ENCODE measurements around the gene CNBP. TPM values are rescaled to one million over a fixed set of nuclear protein-coding genes. Genes with fewer than 3 reads are reported as not detected.

Gene CNBP
- total and polyA plus RNA-seq, 2 experiments from 2014 or later = 348 to 444 TPM

- H3K4me1 ChIP-seq (ENCODE audit: insufficient read depth) = no peaks in the 10 kb centered on the region
- no peak overlapping the region for H3K27ac Mint-ChIP-seq
- no peak overlapping the region for H3K4me3 Mint-ChIP-seq
- H3K9me2 ChIP-seq (ENCODE audit: insufficient read depth) = no peaks in the 10 kb centered on the region
- TF ChIP-seq REST (IDR thresholded peaks at IDR 0.05; ENCODE audit: unreplicated experiment) = no peak
- TF ChIP-seq NANOG (IDR thresholded peaks at IDR 0.05; ENCODE audit: borderline replicate concordance) = no peak
- TF ChIP-seq CREB1 (CRISPR knock-in tag; IDR thresholded peaks at IDR 0.05; ENCODE audit: low read depth) = no peak
- no peak for TF ChIP-seq CTCF (conservative IDR thresholded peaks at IDR 0.05; ENCODE audit: low read depth in 2 of 2)
- TF ChIP-seq EZH2 (IDR thresholded peaks at IDR 0.05; ENCODE audit: low read depth, unreplicated experiment) = no peak
- no peak for TF ChIP-seq ETS1 (IDR thresholded peaks at IDR 0.05)
- TF ChIP-seq ZNF114 (CRISPR knock-in tag; IDR thresholded peaks at IDR 0.05) = no peak
- no peak for TF ChIP-seq ZNF462 (CRISPR knock-in tag; IDR thresholded peaks at IDR 0.05)
- no peak for TF ChIP-seq EZH2phosphoT487 (IDR thresholded peaks at IDR 0.05; ENCODE audit: unreplicated experiment)
- no peak for TF ChIP-seq POLR2AphosphoS5 (IDR thresholded peaks at IDR 0.05; ENCODE audit: low read depth)
- no peak for TF ChIP-seq JUNB (IDR thresholded peaks at IDR 0.05; ENCODE audit: unreplicated experiment)
- TF ChIP-seq ZNF331 (CRISPR knock-in tag; IDR thresholded peaks at IDR 0.05; ENCODE audit: low read depth) = no peak
- no peak for TF ChIP-seq STAT1 (IDR thresholded peaks at IDR 0.05; ENCODE audit: unreplicated experiment)
- no peaks in the 10 kb centered on the region for H3K9me3 Mint-ChIP-seq
- H3K4me2 ChIP-seq = no peak overlapping the region
- DNase-seq (ENCODE audit: low spot score) (no peak), ATAC-seq (no peak)
- no peak overlapping the region for H3K4me3 ChIP-seq
- H4K20me1 ChIP-seq (replicated peaks; ENCODE audit: insufficient read depth) = no peaks in the 10 kb centered on the region
- H3K79me2 ChIP-seq (replicated peaks; ENCODE audit: insufficient read depth) = no peaks in the 10 kb centered on the region
- H3K36me3 Mint-ChIP-seq (ENCODE audit: low read depth) = no peaks in the 10 kb centered on the region
- peaks cover 2% of the 10 kb centered on the region; the same call in 1 of the 3 replicates for H3K4me1 Mint-ChIP-seq
- H3K27me3 ChIP-seq (ENCODE audit: insufficient read depth) = no peaks in the 10 kb centered on the region
- peaks cover 3% of the 10 kb centered on the region for H3K27me3 Mint-ChIP-seq (ENCODE audit: insufficient read depth, low read depth, poor library complexity)
- H3K27ac ChIP-seq (ENCODE audit: low read depth) = no peak overlapping the region
- H3K36me3 ChIP-seq (ENCODE audit: insufficient read depth) = no peaks in the 10 kb centered on the region
- no peak overlapping the region for H2AFZ ChIP-seq
- H3F3A ChIP-seq (replicated peaks; ENCODE audit: low read depth) = no peaks in the 10 kb centered on the region
Measured at GRCh38 chr3:129199366-129199765, 15.7 kb upstream of the CNBP start.
